Upper lobe of right lung (tissue), 1 donor: ENCODE data around the gene MET. TPM values are rescaled to one million over a fixed set of nuclear protein-coding genes. Genes with fewer than 3 reads are reported as not detected.

Experiments
- ATAC-seq: fragments of 200-7000 bp; cut with Tn5 transposase; one replicate; pipeline ENCODE4 v1.9.1; 2020; ENCODE audit warnings: mild to moderate bottlenecking, moderate library complexity
- DNase-seq: peaks from one replicate; pipeline ENCODE4 v3.0.0-alpha.2; 2020
- H3K27ac ChIP-seq: fragments of 200-600 bp; one replicate; pipeline ENCODE4 v1.8.0; 2022
- H3K27me3 ChIP-seq: fragments of 200-600 bp; one replicate; pipeline ENCODE4 v1.8.0; 2022; ENCODE audit warnings: mild to moderate bottlenecking
- H3K36me3 ChIP-seq: fragments of 200-600 bp; one replicate; pipeline ENCODE4 v1.8.0; 2022
- H3K4me1 ChIP-seq: fragments of 200-600 bp; one replicate; pipeline ENCODE4 v1.8.0; 2022
- H3K4me3 ChIP-seq: fragments of 200-600 bp; one replicate; pipeline ENCODE4 v1.8.0; 2022; ENCODE audit warnings: mild to moderate bottlenecking
- H3K9me3 ChIP-seq: fragments of 200-600 bp; one replicate; pipeline ENCODE4 v1.8.0; 2022
- intact Hi-C: fragments of 100-400 bp; cut with DNase I; formaldehyde crosslinking; loops from one replicate; pipeline ENCODE4 v1.11.0; 2022
- total RNA-seq: library from RNA; stranded (reverse); fragmentation: NEBNext Ultra II Directional; extraction: Animal tissue kit (Norgen Biotek cat#: 25700); gene quantifications from one replicate; pipeline ENCODE4 v1.2.1, GENCODE V29; 2021
- TF ChIP-seq, protein P1 (sequence below): fragments of 200-600 bp; IDR thresholded peaks from one replicate; pipeline ENCODE4 v1.8.0; 2022; ENCODE audit warnings: antibody characterized with exemption
- donor health status: DM: no; HTN: yes; CAD: no; lungs with severe emphysema.

MET gene
- total RNA-seq, 1 donor from 2014 or later, result 69.6 TPM

DNA sequence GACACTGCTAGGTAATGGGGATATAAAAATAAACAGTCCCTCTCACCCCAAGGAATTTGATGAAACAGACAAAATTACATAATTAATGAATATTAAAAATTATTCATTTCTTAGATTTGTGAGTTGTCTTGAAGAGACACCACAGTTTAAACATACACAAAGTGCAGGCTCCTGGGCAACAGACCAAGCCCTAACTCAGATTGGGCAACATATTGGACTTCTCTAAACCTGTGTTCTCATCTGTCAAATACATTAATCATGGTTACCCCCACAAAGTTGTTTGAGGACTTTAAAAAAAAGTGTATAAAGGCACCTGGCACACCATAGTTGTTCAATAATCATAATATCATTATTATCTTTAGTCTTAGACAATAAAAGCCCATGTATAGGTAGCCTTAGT is 127.9 kb downstream of the MET start:
- intact Hi-C loops, result no loop called here
- Histone ChIP-seq H3K4me3 (no peak overlapping the region), H3K36me3 (no peaks in the 10 kb centered on the region), H3K4me1 (peaks cover 11% of the 10 kb centered on the region), H3K27ac (no peak overlapping the region), H3K9me3 (no peaks in the 10 kb centered on the region), H3K27me3 (no peaks in the 10 kb centered on the region)
- TF ChIP-seq, protein P1, sequence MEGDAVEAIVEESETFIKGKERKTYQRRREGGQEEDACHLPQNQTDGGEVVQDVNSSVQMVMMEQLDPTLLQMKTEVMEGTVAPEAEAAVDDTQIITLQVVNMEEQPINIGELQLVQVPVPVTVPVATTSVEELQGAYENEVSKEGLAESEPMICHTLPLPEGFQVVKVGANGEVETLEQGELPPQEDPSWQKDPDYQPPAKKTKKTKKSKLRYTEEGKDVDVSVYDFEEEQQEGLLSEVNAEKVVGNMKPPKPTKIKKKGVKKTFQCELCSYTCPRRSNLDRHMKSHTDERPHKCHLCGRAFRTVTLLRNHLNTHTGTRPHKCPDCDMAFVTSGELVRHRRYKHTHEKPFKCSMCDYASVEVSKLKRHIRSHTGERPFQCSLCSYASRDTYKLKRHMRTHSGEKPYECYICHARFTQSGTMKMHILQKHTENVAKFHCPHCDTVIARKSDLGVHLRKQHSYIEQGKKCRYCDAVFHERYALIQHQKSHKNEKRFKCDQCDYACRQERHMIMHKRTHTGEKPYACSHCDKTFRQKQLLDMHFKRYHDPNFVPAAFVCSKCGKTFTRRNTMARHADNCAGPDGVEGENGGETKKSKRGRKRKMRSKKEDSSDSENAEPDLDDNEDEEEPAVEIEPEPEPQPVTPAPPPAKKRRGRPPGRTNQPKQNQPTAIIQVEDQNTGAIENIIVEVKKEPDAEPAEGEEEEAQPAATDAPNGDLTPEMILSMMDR, result no peak
- DNase-seq, result no peak
- ATAC-seq, result no peak

DNA sequence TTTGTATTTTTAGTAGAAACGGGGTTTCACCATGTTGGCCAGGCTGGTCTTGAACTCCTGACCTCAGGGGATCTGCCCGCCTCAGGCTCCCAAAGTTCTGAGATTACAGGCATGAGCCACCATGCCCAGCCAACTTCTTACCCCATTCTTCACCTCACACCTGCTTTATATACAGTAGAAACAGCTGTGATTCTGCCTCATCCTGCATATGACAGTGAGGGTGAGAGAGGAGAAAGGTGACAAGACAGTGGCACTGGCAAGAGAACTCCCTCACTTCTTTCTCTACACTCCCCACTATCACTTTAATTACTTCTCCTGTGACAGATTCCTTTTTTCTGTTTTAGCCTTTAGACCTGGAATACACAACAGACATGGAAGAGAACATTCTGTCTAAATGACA is 128.6 kb downstream of the MET start:
- peaks cover 17% of the 10 kb centered on the region for H3K4me1 ChIP-seq
- TF ChIP-seq, protein P1, result no peak
- H3K27ac ChIP-seq, result no peak overlapping the region
- intact Hi-C loops, result no loop called here
- H3K27me3 ChIP-seq, result no peaks in the 10 kb centered on the region
- H3K36me3 ChIP-seq, result no peaks in the 10 kb centered on the region
- no peak overlapping the region for H3K4me3 ChIP-seq
- DNase-seq (no peak), ATAC-seq (no peak)
- no peaks in the 10 kb centered on the region for H3K9me3 ChIP-seq

DNA sequence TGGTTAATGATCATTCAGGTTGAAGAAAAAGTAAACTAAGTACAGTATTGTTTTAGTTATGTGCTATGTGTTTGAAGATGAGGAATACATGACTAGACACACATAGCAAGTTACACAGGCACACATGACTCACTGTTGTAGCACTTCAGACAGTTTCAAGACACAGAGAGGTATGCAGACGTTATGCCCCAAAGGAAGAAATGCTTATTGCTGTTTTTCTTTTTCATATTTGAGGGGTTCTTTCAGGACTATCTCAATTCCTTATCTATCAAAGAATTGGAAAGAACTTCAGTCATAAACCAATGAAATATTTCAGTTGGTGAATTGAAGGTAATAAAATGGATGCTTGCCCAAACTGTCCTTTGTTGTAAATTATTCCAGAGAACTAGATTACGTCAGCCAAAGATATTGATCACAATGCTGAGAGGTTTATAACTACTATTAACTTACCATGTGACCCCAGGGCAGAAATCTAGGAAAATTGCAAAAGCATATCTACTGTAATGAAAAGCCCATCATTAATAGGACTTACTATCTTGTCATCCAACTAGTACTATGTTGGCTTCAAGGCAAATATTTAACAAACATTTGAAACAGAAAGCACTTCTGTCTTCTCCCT is 129.2 kb downstream of the MET start:
- DNase-seq, result no peak

DNA sequence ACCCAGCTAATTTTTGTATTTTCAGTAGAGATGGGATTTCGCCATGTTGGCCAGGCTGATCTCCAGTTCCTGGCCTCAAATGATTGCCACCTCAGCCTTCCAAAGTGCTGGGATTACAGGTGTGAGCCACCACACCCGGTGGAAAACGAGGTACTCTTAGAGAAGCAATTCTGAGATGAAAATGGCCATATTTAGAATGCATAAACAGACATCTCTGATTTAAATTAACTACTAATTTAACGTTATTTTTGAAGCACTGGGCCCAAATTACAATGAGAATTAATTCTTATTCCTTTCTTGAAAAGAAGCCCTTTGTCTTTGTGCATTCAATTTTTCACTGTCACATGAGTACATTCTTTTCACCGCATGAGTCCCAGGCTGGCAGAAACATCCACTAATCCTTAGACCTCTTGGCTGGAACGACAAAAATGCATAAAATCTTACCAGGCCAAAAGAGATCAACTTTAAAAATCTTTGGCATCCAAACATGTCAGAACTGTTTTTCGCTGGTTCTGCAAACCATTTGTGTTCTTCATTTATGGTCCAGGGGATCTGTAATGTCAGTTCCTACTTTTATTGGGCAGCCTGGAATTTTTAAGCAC is 130.2 kb downstream of the MET start:
- no peak overlapping the region for H3K27ac ChIP-seq
- peaks cover 25% of the 10 kb centered on the region for H3K4me1 ChIP-seq
- no peaks in the 10 kb centered on the region for H3K9me3 ChIP-seq
- no peaks in the 10 kb centered on the region for H3K27me3 ChIP-seq
- H3K36me3 ChIP-seq, result no peaks in the 10 kb centered on the region
- DNase-seq (no peak), ATAC-seq (no peak)
- TF ChIP-seq, protein P1, result no peak
- H3K4me3 ChIP-seq, result no peak overlapping the region
- intact Hi-C loops, result no loop called here

More for the DNA sequence above, 129.2 kb downstream of the MET start:
- H3K36me3 ChIP-seq, result no peaks in the 10 kb centered on the region
- no peaks in the 10 kb centered on the region for H3K9me3 ChIP-seq
- peak; percentile 42 for ATAC-seq
- H3K27ac ChIP-seq, result no peak overlapping the region
- peaks cover 23% of the 10 kb centered on the region for H3K4me1 ChIP-seq
- no peaks in the 10 kb centered on the region for H3K27me3 ChIP-seq
- intact Hi-C loops, result no loop called here
- TF ChIP-seq, protein P1, result no peak
- H3K4me3 ChIP-seq, result no peak overlapping the region

DNA sequence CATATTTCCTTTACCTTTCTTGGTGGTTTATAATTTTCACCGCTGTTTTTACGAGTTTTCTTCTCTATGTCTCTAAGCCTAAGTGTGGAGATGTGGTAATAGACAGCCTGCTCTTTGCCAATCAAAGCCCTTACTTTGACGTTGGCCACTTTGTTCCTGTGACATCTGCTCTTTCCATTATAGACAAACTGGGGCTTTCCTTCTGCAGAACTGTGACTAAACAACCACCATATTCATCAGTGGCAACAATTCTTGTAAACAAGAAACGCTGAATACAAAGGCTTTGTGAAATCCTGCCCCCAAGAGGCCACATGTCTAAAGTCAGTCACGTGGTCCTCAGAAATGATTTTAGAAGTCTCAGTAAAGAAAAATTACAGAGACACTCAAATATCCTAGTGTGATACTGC is 130.8 kb downstream of the MET start:
- TF ChIP-seq, protein P1, result peak; percentile 45

More for the DNA sequence above, 130.8 kb downstream of the MET start:
- Histone ChIP-seq H3K9me3 (no peaks in the 10 kb centered on the region), H3K36me3 (no peaks in the 10 kb centered on the region), H3K27me3 (no peaks in the 10 kb centered on the region), H3K27ac (no peak overlapping the region), H3K4me3 (no peak overlapping the region), H3K4me1 (peaks cover 25% of the 10 kb centered on the region)
- ATAC-seq (peak; percentile 61), DNase-seq (no peak)
- intact Hi-C loops, result no loop called here
